ENCODE results near the gene SCAMP5.

- TF ChIP-seq EZH2 (IDR thresholded peaks at IDR 0.05; ENCODE audit: low read length) (no peak), CTCF (optimal IDR thresholded peaks at IDR 0.05 in 1 of 3, IDR thresholded peaks at IDR 0.05 in 1 of 3, conservative IDR thresholded peaks at IDR 0.05 in 1 of 3; ENCODE audit: extremely low read depth in 1 of 3, insufficient read depth in 2 of 3, low read length in 3 of 3) (no peak)
These were observed 33.1 kb upstream of the SCAMP5 start for GRCh38 chr15:74962219-74962618.

Data from keratinocyte (primary cell).